HL-60 (cell line): Measurements from ENCODE around the gene USP24.

Experiments used
- CTCF ChIP-seq: IDR thresholded peaks from one replicate; pipeline ENCODE4 v1.5.1; 2011; ENCODE audit warnings: low read length, control low read depth, inconsistent platforms; ENCODE audit not compliant: insufficient read depth
- GABPA ChIP-seq: IDR thresholded peaks from 2 replicates; pipeline ENCODE4 v1.6.1; 2012; ENCODE audit warnings: low read depth
- POLR2AphosphoS5 ChIP-seq: IDR thresholded peaks from 2 replicates; pipeline ENCODE4 v1.6.1; 2012; ENCODE audit warnings: low read depth
- REST ChIP-seq: IDR thresholded peaks from 2 replicates; pipeline ENCODE4 v1.6.1; 2012; ENCODE audit warnings: low read depth; ENCODE audit not compliant: insufficient replicate concordance

GRCh38 chr1:55081905-55082296 is 133.3 kb downstream of the USP24 start:
- no peak for TF ChIP-seq CTCF
- TF ChIP-seq POLR2AphosphoS5 = no peak
- no peak for TF ChIP-seq REST
- no peak for TF ChIP-seq GABPA
